ENCODE measurements around the gene RECK. TPM values are rescaled to one million over a fixed set of nuclear protein-coding genes. Genes with fewer than 3 reads are reported as not detected.

RECK gene
- total RNA-seq = 24.3 and 29.1 TPM in 2 replicates

GRCh38 chr9:36036780-36037548 is at the start of gene RECK:
Gene RECK (plus strand): TSS chr9:36036913. CDS start chr9:36036999, 86 bp downstream.

GRCh38 chr9:36136272-36136893 is 99.7 kb downstream of the RECK start, which contains the start of gene GLIPR2:
Gene GLIPR2 (plus strand): TSS chr9:36136733. CDS start chr9:36136779, 46 bp downstream.

GRCh38 chr9:36169166-36169565 is 132.5 kb downstream of the RECK start, which contains the start of gene CCIN:
Gene CCIN (plus strand): TSS chr9:36169388. CDS start chr9:36169503, 115 bp downstream.

Other genes starting within 250 kb of the RECK start
- 31.5 and 39.7 TPM in 2 replicates for gene NPR2, start 245.3 kb upstream of the RECK start, total RNA-seq
- gene SPAG8, start 224.7 kb upstream of the RECK start, total RNA-seq = 1.4 TPM in 1 of 2 replicates, not detected in the other
- 13.8 and 25.5 TPM in 2 replicates for gene HINT2, start 221.9 kb upstream of the RECK start, total RNA-seq
- gene FAM221B, start 208.2 kb upstream of the RECK start, total RNA-seq = not detected in 2 replicates
- gene TMEM8B, start 207.7 kb upstream of the RECK start, total RNA-seq = 3.6 and 3.7 TPM in 2 replicates
- gene OR13J1, start 166.5 kb upstream of the RECK start, total RNA-seq = not detected in 2 replicates
- 2.4 and 2.6 TPM in 2 replicates for gene HRCT1, start 130.7 kb upstream of the RECK start, total RNA-seq
- gene SPAAR, start 127.4 kb upstream of the RECK start, total RNA-seq = 1.2 and 2.5 TPM in 2 replicates
- gene OR2S2, start 78.8 kb upstream of the RECK start, total RNA-seq = not detected in 2 replicates
- gene GLIPR2, start 99.8 kb downstream of the RECK start, total RNA-seq = 28.6 and 31.3 TPM in 2 replicates
- gene CCIN, start 132.5 kb downstream of the RECK start, total RNA-seq = 0.44 and 0.56 TPM in 2 replicates
- gene CLTA, start 154.0 kb downstream of the RECK start, total RNA-seq = 240 and 249 TPM in 2 replicates
- gene GNE, start 221.5 kb downstream of the RECK start, total RNA-seq = 20.4 and 21.0 TPM in 2 replicates